Pancreas (tissue), 10 donors: ENCODE results near the gene NSUN2. TPM values are rescaled to one million over a fixed set of nuclear protein-coding genes. Genes with fewer than 3 reads are reported as not detected.
A peak's percentile ranks its signal among the peaks of the same experiment; 100 is the strongest.

ENCODE experiments used
- ATAC-seq, 4 donors: fragments of 200-7000 bp; cut with Tn5 transposase; one replicate each; pipeline versions ENCODE4 v1.8.0 to v1.9.1; 2020; ENCODE audit warnings: mild to moderate bottlenecking in 4 of 4, moderate library complexity in 4 of 4
- DNase-seq, 6 donors: peaks; one replicate each; pipeline ENCODE4 v3.0.0-alpha.2; 2020
- FAIRE-seq: peaks from 2 replicates; lab custom pipeline; 2012; peaks lifted over from hg19 to GRCh38; lab: Jason Lieb, UNC
- H3K27ac ChIP-seq, 4 donors: fragments of 200-600 bp; sonication (generic); 1 replicate in 3 of 4; 2 replicates in 1 of 4; pipeline versions ENCODE4 v1.5.0 to v1.8.0; 2020
- H3K27me3 ChIP-seq, 4 donors: fragments of 200-600 bp; one replicate each; pipeline ENCODE4 v1.8.0; 2021
- H3K36me3 ChIP-seq, 3 donors: fragments of 200-600 bp; sonication (generic) in 1 of 3; one replicate each; pipeline versions ENCODE4 v1.5.0 to v1.8.0; 2020 to 2021
- H3K4me1 ChIP-seq, 3 donors: fragments of 200-600 bp; one replicate each; pipeline ENCODE4 v1.8.0; 2021
- H3K4me3 ChIP-seq, 4 donors: fragments of 200-600 bp; sonication (generic) in 2 of 4; one replicate each; pipeline versions ENCODE4 v1.5.0 to v1.8.0; 2020 to 2021
- H3K9me3 ChIP-seq, 4 donors: fragments of 200-600 bp; one replicate each; pipeline ENCODE4 v1.8.0; 2021
- CTCF ChIP-seq, 4 donors: fragments of 200-600 bp; sonication (generic) in 3 of 4; IDR thresholded peaks; one replicate each; pipeline versions ENCODE4 v1.5.0 to v1.8.0; 2021; ENCODE audit warnings: antibody characterized with exemption in 4 of 4
- WGBS, 2 donors: extraction: QIAGEN DNeasy Blood & Tissue Kit; methylation state at CpG; one replicate each; pipeline ENCODE4 v1.1.7; 2013; 5-methylcytosine and 5-hydroxymethylcytosine counted together
- intact Hi-C, 3 donors: fragments of 100-400 bp; cut with DNase I; formaldehyde crosslinking; loops; one replicate each; pipeline versions ENCODE4 v1.11.1 to v1.14.2; 2022
- polyA plus RNA-seq, 2 donors: library from polyadenylated mRNA; stranded (reverse); fragments of 200-250 nt; gene quantifications; one replicate each; pipeline ENCODE4 v1.2.3, GENCODE V29; 2013
- total RNA-seq, 6 donors: library from RNA; stranded (reverse); fragmentation: NEBNext Ultra II Directional in 4 of 6; extraction: Animal tissue kit (Norgen Biotek cat#: 25700) in 4 of 6; gene quantifications; one replicate each; pipeline versions ENCODE4 v1.2.1 to v1.2.4, GENCODE V29; 2021 to 2023
- donor health status: healthy with polysubstance abuse.
- donor health status: DM: no; HTN: no; CAD: no; lungs with moderate emphysema.
- donor health status: DM: no; HTN: no; CAD: no.
- donor health status: control.
- donor health status: control.
- donor health status: Bipolar disorder and iron deficiency.
- donor health status: DM: yes; HTN: yes; CAD: no.
- donor health status: DM: no; HTN: no; CAD: no.
- donor health status: DM: no; HTN: no; CAD: no.
- donor health status: DM: yes; HTN: yes; CAD: no.

Gene NSUN2
- total and polyA plus RNA-seq, 8 donors, result 15.6 to 56.4 (median 20.0) TPM

GRCh38 chr5:6634306-6634705 lies 1.5 kb upstream of the NSUN2 start:
- Histone ChIP-seq H3K36me3 (peaks cover 0 to 6% (median 0%) of the 10 kb centered on the region in 3 donors), H3K27ac (no peak overlapping the region), H3K4me1 (peaks cover 0 to 12% (median 0%) of the 10 kb centered on the region in 3 donors), H3K9me3 (no peaks in the 10 kb centered on the region), H3K27me3 (no peaks in the 10 kb centered on the region), H3K4me3 (peak overlapping the region in 3 of 4 donors; percentile 73 to 93 (median 93))
- 15 to 18% methylated on average over 6 of the region's 6 CpGs for WGBS, 2 donors
- FAIRE-seq (no peak), DNase-seq (no peak), ATAC-seq (no peak)
- no peak for TF ChIP-seq CTCF (IDR thresholded peaks at IDR 0.05)
- intact Hi-C loops, result loop anchor here in 2 of 3 donors (10.0 kb wide), 3 partner anchors 50 to 110 kb away; partner anchors contain the start of gene TENT4A (in 1 of the 2)

- Histone ChIP-seq H3K36me3 (peaks cover 0 to 9% (median 2%) of the 10 kb centered on the region in 3 donors), H3K27ac (peak overlapping the region; percentile 96 to 99 (median 98)), H3K27me3 (no peaks in the 10 kb centered on the region), H3K4me1 (peaks cover 0 to 12% (median 0%) of the 10 kb centered on the region in 3 donors), H3K4me3 (peak overlapping the region; percentile 73 to 100 (median 93)), H3K9me3 (no peaks in the 10 kb centered on the region)
- peak; percentile 65 to 75 (median 72) for ATAC-seq
- TF ChIP-seq CTCF (IDR thresholded peaks at IDR 0.05), result no peak
- DNase-seq, result peak in 1 of 6 donors; percentile 83
- intact Hi-C loops, result loop anchor here in 2 of 3 donors (10.0 kb wide), 3 partner anchors 51 to 111 kb away; partner anchors contain the start of gene TENT4A (in 1 of the 2)
- WGBS, 2 donors, result 0 to 1% methylated on average over 68 to 75 of the region's 75 CpGs
- FAIRE-seq, result no peak
Measured at GRCh38 chr5:6633469-6634245, 813 bp upstream of the NSUN2 start.

GRCh38 chr5:6632324-6632887 lies 438 bp downstream of the NSUN2 start:
- peak overlapping the region; percentile 73 to 100 (median 93) for H3K4me3 ChIP-seq
- no peaks in the 10 kb centered on the region for H3K27me3 ChIP-seq
- H3K36me3 ChIP-seq, result peaks cover 0 to 15% (median 4%) of the 10 kb centered on the region in 3 donors
- peak; percentile 3 to 34 (median 20) for ATAC-seq
- FAIRE-seq, result no peak
- 1% methylated on average over 33 of the region's 33 CpGs for WGBS, 2 donors
- peaks cover 0 to 12% (median 0%) of the 10 kb centered on the region in 3 donors for H3K4me1 ChIP-seq
- intact Hi-C loops, result loop anchor here in 2 of 3 donors (10.0 kb wide), 3 partner anchors 52 to 112 kb away; partner anchors contain the start of gene TENT4A (in 1 of the 2)
- H3K27ac ChIP-seq, result peak overlapping the region; percentile 96 to 99 (median 98)
- peak in 2 of 6 donors; percentile 20 to 22 for DNase-seq
- H3K9me3 ChIP-seq, result no peaks in the 10 kb centered on the region
- no peak for TF ChIP-seq CTCF (IDR thresholded peaks at IDR 0.05)

GRCh38 chr5:6631441-6631840 lies 1.4 kb downstream of the NSUN2 start:
- Histone ChIP-seq H3K4me3 (peak overlapping the region in 1 of 4 donors; percentile 93), H3K27me3 (no peaks in the 10 kb centered on the region), H3K4me1 (peaks cover 0 to 12% (median 0%) of the 10 kb centered on the region in 3 donors), H3K27ac (no peak overlapping the region), H3K36me3 (peaks cover 0 to 18% (median 4%) of the 10 kb centered on the region in 3 donors), H3K9me3 (no peaks in the 10 kb centered on the region)
- TF ChIP-seq CTCF (IDR thresholded peaks at IDR 0.05), result no peak
- intact Hi-C loops, result loop anchor here in 2 of 3 donors (10.0 kb wide), 3 partner anchors 53 to 113 kb away; partner anchors contain the start of gene TENT4A (in 1 of the 2)
- ATAC-seq, result no peak
- DNase-seq, result no peak
- WGBS, 2 donors, result 92 to 93% methylated on average over 4 of the region's 4 CpGs
- no peak for FAIRE-seq
